T-helper 1 cell (primary cell): ENCODE results near the gene CD59.
"Not testable (repeated sequence)": the region's sequence is repeated elsewhere in the genome, so short reads cannot be mapped to it uniquely, and the experiment has no call there.

ENCODE experiments used
- DNase-seq, 5 donors: peaks; one replicate each; pipeline ENCODE4 v3.0.0-alpha.2; 2012 to 2020

Gene CD59

DNA sequence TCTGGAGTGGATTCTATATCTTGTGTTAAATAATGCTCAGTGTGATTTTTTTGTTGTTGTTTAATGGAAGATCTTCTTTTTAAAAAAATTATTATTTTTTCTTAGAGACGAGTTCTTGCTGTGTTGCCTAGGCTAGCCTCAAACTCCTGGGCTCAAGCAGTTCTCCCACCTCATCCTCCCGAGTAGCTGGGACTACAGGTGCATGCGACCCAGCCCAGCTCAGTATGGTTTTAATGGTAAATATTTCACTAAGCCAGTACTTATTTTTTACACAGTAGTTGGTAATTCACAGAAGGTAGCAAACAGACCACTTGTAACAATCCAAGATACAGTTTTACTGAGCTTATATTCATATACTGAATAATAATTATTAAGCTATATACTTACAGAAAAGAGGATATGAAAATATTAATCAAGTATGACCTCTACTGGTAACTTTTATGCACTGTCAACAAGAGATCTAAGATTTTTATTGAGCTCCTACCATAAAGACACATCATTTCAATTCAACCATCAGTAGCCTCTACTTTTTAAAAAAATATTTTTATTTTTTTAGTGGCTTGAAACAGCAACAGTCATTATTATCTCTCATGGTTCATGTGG is 6.1 kb upstream of the CD59 start:
- DNase-seq, result no peak

DNA sequence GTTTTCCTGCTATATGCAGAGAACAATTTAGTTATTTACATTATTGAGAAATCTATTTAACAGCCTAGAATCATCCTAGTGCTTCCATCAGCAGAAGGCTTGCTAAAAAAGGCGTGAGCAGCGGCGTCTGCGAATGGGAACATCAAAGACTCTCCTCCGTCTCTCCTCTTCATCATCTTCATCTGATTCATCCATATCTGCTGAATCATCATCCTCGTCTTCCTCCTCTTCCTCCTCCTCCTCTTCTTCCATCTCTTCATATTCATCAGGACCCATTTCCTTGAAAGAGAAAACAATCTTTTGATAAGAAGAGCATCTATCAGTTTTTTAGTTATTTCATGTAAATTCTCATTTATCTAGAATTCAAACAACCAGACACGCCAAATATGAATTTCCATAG is 5.6 kb upstream of the CD59 start:
- DNase-seq, result no peak

DNA sequence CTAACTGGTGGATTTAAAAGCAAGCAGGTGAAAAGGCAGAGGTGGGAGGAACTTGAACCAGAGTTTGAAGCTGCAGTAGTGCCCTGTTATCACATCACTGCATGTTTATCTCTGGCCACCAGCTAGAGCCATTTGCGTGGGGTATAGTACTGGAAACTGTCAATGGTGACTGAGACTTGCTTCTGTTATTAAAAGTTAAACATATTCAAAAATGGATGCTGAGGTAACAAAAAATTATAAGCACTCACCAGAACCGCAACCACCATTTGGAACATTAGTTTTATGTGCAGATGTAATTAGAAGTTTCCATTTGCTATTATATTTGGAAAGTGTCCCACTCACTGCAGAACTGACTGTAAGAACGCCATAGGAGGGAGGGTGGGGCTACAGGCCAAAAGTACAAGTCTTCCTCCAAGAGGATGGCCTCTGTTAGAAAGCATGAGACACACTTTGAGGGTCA is 1.2 kb upstream of the CD59 start:
- no peak for DNase-seq

DNA sequence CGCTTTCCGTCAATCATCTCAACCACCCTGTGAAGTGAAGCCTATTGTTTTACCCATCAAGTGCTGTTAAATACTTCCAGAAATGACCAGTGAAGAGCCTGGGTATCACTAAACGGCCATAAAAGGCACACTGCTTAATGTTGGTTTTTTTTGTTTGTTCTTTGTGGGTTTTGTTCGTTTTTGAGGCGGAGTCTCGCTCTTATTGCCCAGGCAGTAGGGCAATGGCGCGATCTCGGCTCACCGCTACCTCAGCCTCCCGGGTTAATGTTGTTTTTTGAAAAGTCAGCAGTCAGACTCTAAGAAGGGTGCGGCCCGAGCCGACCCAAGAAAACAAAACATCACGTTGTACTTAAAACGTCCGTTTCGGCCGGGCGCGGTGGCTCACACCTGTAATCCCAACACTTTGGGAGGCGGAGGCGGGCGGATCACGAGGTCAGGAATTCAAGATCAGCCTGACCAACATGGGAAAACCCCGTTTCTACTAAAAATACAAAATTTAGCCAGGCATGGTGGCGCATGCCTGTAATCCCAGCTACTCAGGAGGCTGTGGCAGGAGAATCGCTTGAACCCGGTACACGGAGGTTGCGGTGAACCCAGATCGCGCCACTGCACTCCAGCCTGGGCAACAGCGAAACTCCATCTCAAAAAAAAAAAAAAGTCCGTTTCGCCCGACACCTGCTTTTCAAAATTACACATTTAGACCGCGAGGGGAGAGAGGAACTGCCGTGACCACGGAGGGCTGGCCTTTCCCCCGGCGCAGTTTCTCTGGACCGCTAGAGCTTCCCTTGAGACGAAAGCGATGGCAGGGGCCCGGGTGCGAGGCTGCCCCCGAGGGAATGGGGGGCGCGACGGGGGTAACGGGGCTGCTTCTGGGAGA is 714 bp downstream of the CD59 start:
- DNase-seq, result peak in 4 of 5 donors; percentile 15 to 67 (median 27)

DNA sequence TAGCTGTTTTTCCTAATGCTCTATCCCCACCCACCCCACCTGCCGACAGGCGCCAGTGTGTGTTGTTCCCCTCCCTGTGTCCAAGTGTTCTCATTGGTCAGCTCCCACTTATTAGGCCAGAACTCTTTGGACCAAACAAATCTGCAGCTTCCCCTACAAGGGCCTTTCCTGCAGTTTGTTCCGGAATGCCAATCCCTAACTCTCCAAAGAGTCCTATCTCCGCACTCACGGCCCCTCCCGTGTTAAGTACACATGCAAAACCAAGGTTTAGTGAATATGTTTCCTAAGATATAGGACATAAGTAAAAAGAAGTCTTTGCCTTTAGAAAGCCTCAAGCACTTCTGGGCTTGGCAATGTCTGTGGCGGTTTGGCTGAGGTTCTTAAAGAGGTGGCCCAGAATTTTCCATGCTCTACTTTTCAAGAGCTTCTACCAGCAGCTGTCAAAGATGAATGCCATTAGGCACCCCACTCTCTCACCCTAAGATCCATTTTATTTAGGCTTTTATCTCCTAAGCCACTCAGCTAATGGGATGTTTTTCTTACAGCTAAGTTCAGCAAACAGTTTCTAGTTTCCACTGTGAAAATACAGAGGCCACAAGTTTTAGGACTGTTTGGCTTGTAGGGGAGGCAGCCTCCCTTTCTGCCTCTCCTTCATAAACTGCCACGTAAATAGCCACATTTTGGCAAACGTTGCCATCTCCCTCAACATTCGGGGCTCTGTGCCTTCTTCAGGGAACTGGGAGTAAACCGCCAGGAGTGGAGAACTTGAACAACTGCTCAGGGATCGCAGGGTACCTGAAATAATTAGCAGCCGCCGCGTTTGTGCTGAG is 1.6 kb downstream of the CD59 start:
- no peak for DNase-seq

DNA sequence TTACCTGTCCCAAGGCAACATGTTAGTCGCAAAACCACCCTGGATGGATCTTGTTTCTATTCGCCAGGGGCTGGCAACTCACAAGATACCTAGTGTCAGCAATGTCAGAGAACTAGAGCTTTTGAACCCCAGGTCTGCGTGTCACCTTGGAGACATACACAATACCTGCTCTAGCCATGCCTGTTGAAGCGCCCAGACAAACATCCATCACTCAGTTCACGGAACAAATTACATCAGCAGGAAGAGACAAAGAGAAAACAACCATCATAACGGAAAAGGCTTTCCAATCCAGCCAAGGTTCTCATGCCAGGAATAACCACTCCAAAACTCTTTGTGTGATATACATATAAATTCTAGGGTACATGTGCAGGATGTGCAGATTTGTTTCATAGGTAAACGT is 2.2 kb downstream of the CD59 start:
- no peak for DNase-seq

DNA sequence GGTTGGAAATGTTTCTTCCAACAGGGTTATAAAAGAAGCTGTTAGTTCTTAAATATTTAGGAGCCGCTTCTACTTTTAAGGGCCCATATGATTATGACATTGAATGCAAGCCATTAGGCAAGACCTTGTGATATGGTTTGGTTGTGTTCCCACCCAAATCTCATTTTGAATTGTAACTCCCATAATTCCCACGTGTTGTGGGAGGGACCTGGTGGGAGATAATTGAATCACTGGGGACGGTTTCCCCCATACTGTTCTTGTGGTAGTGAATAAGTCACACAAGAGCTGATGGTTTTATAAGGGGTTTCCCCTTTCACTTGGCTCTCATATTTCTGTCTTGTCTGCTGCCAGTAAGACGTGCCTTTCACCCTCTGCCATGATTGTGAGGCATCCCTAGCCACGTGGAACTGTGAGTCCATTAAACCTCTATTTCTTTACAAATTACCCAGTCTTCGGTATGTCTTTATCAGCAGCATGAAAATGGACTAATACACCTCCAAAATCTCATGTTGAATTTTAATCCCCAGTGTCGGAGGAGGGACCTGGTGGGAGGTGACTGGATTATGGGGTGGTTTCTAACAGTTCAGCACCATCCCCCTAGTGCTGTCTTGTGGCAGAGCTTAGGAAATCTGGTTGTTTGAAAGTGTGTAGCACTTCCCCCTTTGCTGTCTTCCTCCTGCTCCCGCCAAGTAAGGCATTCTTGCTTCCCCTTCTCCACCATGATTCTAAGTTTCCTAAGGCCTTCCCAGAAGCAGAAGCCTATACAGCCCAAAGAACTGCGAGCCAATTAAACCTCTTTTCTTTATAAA is 4.3 kb downstream of the CD59 start:
- no peak for DNase-seq

DNA sequence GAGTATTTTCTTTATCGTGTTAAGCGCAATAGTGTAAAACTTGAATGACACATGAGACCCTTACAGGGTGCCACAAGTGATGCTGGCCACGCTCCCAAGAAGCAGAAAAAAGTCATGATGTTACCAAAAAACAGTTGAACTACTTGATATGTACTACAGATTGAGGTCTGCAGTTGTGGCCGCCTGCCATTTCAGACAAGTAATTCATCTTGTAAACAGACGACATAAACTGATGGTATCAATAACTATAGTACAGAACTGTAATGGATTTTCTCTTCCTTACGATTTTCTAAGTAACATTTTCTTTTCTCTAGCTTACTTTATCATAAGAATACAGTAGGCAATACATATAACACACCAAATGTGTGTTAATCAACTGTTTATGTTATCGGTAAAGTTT is 5.5 kb downstream of the CD59 start:
- no peak for DNase-seq

DNA sequence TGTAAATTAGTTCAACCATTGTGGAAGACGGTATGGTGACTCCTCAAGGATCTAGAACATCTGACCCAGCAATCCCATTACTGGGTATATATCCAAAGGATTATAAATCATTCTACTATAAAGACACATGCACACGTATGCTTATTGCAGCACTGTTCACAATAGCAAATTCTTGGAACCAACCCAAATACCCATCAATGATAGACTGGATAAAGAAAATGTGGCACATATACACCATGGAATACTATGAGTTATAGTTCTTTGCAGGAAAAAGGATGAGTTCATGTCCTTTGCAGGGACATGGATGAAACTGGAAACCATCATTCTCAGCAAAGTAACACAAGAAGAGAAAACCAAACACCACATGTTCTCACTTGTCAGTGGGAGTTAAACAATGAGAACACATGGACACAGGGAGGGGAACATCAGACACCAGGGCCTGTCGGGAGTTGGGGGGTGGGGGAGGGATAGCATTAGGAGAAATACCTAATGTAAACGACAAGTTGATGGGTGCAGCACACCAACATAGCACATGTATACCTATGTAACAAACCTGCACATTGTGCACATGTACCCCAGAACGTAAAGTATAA is 7.1 kb downstream of the CD59 start:
- DNase-seq, result not testable (repeated sequence)

DNA sequence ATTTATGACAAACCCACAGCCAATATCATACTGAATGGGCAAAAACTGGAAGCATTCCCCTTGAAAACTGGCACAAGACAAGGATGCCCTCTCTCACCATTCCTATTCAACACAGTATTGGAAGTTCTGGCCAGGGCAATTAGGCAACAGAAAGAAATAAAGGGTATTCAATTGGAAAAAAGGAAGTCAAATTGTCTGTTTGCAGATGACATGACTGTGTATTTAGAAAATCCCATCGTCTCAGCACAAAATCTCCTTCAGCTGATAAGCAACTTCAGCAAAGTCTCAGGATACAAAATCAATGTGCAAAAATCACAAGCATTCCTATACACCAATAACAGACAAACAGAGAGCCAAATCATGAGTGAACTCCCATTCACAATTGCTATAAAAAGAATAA is 8.7 kb downstream of the CD59 start:
- DNase-seq, result not testable (repeated sequence)

DNA sequence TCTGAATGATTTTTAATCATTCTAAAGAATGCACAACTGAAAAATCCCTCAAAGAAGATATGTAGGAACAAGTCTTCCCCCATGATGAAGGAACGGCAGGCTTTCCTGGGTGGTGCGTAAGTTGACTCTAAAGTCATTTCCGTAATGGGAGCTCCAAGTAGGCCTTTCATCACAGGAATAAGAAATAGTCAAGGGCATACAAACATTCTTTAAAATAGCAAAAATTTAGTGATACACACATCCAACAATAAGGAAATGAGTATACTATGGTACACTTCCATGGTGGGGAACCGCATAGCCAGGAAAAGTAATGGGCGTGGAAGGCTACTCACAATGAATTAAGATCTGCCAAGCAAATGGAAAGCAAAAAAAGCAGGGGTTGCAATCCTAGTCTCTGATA is 10.7 kb downstream of the CD59 start:
- DNase-seq, result no peak

DNA sequence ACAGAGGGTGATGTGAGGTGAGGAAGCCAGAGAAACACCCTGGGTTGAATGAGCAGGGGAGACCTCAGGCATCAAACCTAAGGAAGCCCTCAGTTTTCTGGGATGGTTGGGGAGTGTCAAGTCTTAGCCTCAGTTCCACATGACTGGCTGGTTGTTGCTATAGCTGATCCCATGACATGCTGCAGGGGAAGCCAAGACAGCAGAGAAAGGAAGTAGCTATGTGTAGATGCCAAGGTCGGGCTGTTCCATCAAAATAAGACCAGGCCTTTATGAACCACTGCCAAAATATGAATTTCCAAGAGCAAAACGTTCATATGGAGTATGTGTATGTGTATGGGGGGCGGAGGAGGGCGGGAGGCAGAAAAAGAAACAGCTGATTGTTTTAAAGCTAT is 11.6 kb downstream of the CD59 start:
- DNase-seq, result no peak

DNA sequence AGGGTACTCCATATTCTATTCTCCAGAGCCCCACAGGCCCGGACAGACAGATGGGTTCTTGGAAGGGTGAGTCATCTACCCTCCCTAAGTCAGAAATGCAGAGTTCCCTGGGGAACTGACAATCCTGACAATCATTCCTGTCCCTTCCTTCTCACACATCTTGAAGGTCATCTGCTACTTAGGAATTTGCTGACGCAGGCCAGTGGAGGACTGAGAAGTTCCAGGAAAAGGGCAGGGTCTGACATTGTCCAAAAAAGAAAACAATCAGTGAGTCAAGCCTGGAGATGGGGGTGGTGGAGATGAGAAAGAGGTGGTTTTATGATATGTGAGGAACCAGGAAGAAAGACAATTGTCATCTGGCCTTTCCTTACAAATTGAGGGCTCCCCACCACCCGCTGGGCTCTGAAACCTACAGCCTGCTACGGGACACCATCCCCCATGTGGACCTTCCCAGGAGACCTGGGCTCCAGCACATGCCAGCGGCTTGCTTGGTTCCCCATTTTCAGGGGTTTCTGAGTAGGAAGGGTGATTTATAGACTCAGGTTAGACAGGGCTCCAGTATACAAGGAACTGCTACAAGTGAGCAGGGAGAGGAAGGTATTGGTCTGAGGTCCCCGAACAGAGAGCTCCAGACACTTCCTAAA is 12.9 kb downstream of the CD59 start:
- DNase-seq, result no peak

DNA sequence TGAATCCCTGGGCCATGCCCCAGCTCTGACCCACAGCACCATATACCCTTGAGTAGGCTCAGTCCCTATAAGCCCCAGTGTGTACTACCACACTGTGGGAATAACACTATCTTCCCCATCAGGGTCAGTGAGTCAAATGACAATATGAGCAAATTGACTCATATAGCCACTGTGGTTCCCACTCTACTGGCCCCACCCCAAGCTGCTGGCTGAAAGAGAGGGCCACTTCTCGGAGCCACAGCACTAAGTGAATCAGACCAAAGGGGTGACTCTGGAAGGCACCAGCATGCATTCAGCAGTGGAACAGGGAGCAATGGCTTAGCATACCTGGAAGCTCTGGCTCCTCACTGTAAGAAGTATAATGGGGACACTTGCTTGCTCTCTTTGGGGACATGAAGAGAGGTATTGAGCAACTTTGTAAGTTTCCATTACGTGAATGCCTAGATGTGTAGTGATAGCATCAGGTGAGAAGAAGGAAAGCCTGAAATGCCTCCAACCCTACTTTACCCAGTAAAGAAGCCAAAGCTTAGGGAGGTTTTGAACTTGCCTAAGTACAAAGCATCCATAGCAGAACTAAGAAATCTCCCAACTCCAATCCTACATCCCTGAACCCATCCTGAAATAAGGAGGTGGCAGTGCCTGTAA is 13.5 kb downstream of the CD59 start:
- DNase-seq, result peak in 1 of 5 donors; percentile 64

DNA sequence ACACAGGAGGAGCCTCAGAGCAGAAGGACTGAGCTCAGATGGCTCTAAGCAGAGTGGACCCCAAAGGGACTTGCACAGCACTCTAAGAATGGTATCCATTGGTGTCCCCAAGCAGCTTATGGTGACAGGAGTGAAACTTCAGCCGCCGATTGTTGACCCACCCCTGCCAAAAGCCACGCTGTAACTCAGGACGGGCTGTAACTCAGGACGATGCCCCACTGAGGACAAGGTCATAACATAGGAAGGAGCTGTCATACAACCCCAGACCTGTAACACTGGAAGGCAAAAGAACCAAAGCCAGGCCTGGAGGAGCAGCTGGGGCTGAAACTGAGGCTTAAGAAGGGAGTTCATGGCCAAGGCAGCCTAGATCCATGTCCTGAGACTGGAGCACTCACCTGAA is 14.2 kb downstream of the CD59 start:
- no peak for DNase-seq

DNA sequence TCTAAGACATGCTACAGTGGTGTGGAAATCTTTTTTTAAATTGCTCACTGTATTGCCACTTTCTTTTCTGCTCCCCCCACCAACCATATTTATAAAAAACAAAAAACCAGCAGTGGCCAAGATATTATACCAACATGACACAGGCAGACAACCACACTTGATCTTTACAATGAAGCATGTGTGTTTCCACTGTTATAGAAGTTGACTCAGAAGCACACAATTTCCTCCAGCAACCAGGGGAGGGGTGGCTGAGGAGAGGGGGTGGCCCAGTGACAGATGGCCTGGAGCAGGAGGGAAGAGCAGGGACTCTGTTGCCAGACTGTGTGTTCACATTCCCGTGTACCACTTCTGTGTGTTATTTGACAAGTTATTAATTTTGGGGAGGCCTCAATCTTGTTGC is 14.8 kb downstream of the CD59 start:
- no peak for DNase-seq

DNA sequence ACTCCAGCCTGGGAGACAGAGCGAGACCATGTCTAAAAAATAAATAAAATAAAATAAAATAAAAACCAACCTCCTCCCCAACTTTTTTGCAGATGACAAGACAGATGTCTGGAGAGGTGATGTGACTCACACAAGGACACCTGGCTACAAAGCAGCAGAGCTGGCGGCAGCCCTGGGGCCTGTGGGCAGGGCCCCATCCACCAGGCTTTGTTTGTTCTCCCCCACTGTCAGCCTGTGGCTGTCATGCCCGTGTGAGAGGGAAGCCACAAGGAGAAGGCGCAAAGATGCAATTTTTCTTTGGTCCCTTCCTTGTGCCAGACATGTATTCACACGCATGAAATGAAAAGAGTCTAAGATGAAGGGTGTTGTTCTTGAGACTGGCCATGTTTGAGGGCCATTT is 16.6 kb downstream of the CD59 start:
- DNase-seq, result no peak

DNA sequence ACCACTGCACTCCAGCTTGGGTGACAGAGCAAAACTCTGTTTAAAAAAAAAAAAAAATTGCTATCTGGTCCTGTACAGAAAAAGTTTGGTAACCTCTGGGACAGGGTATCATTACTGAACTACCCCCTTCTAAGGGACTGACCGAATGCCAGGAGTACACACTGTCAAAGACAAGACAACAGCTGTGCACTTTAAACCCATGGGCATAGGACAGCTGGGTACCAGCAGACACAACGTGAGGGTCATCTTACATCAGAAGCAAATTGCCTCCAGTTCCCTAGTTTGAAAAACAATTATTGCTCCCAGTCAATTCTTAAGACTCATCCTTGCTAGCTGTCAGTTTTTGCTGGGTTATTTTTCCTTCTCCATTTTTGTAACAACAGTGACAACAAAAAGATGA is 17.8 kb downstream of the CD59 start:
- DNase-seq, result no peak

DNA sequence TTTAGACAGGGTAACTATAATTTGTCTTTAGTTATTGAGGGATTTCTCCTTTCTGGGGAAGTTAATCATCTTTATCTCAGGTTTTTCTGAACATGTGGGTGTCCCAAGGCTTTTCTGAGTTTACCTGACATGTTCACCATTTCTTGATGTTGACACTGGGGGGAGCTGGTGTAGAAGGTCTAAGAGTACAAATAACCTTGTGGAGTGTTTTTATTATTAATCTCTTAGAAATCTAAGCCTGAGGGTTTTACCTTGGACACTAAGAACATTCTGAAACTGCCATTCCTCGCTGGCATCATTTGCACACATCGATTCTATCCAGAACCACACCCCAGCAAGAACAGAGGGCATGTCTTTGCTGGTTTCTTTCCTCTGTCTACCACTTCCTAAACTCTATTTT is 20.0 kb downstream of the CD59 start:
- DNase-seq, result no peak

DNA sequence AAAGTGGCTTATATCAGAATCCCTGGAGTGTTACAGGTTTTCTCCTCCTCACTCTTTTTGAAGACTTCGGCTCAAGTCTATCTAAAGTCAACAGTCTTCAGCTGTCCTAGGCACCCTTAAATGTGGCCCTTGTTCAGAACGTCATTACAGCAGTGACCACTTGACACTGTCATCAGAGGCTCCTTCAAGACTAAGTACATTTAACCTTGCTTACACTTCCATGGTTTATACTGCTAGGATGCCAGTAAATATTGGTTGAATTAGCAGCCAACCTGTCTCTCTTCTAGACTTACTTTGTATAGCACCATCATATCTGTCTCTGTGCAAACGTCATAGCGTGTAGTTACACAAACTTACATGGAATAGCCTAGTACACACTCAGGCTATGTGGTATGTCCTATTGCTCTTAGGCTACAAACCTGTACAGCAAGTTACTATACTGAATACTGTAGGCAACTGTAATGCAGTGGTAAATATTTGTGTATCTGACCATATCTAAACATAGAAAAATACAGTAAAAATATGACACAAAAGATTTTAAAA is 22.3 kb downstream of the CD59 start:
- DNase-seq, result no peak
